SK-N-MC (cell line): Measurements from ENCODE around the gene OR8U1.

Source experiments
- EZH2 ChIP-seq: fragments of 200-600 bp; sonication (generic); IDR thresholded peaks from one replicate; pipeline ENCODE4 v1.6.1; 2017; ENCODE audit warnings: antibody characterized with exemption
- FOXP2 ChIP-seq: optimal IDR thresholded peaks from 2 replicates; pipeline ENCODE3; 2011; ENCODE audit warnings: mild to moderate bottlenecking, moderate library complexity; ENCODE audit not compliant: insufficient read depth; ENCODE audit errors: extremely low read length, control extremely low read depth
- POLR2AphosphoS5 ChIP-seq: IDR thresholded peaks from 2 replicates; pipeline ENCODE4 v1.6.1; 2012; ENCODE audit warnings: mild to moderate bottlenecking, low read depth, low read length, borderline replicate concordance

DNA sequence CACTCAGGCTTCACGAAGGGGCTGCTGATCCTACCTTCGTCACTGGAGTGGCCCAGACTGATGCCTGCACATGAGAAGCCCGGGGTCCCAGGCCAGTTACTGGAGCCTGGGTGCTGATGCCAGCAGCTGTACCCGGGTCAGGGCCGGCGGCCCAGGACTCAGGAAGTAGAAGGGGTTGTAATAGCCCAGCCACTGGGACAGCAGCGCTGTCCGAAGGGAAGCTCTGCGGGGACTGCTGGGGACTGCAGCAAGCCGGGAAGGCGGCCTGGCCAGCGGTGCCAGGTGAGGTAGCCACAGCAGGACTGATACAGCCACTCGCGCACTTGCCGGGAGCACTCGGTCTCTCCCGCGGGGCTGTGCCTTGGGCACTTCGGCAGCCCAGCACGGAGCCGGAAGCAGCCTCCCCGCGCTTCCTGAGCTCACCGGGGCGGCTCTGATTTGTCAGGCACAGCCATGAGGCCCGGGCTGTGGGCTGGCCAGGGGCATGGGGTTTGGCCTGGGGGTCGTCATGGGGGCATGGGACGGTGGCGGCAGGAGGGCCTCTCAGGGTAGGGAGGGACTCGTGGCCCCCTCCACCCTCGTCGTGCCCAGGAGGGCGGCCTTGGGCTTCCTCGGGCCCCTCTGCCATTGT, 43.4 kb upstream of the OR8U1 start:
- TF ChIP-seq EZH2 (no peak), POLR2AphosphoS5 (no peak), FOXP2 (no peak)
